Measurements from ENCODE around the gene PPIB. TPM values are rescaled to one million over a fixed set of nuclear protein-coding genes. Genes with fewer than 3 reads are reported as not detected.

Gene PPIB
- total RNA-seq, 1 experiment from 2014 or later: 453 TPM

DNA sequence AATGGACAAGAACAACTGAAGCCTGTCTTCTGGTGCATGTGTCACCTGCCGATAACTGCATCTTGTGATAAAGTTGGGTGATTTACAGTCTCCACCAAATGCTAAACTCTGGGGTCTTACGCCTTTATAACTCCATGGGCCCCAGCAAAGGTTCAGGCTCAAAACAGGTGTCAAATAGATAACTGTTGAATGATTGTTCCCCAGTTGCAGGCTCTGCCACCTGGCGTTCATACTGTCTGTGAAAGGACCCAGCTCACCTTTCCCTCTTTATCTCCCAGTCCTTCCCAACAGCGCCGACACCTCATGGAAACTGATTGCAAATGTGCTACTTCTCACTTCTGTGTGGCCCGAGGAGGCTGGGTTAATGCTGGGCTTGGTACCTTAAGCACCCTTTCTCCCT, 19.5 kb downstream of the PPIB start:
- ATAC-seq: no peak
- Histone ChIP-seq H2AFZ (ENCODE audit: low read depth, low read length, poor library complexity, severe bottlenecking) (no peak overlapping the region), H3K79me2 (ENCODE audit: insufficient read depth, low read length) (no peaks in the 10 kb centered on the region), H3K4me2 (ENCODE audit: low read length) (no peak overlapping the region), H3K9ac (ENCODE audit: low read length) (no peak overlapping the region), H4K20me1 (ENCODE audit: insufficient read depth) (no peaks in the 10 kb centered on the region), H3K9me2 (ENCODE audit: insufficient read depth) (no peaks in the 10 kb centered on the region), H3K36me3 (ENCODE audit: control insufficient read depth in 1 of 2, insufficient read depth in 2 of 2, low read length in 2 of 2) (peaks cover 3 to 5% of the 10 kb centered on the region in 2 experiments; a peak in 2 of 4 replicates), H3K4me1 (ENCODE audit: control insufficient read depth in 1 of 2, insufficient read depth in 2 of 2, low read length in 2 of 2) (no peaks in the 10 kb centered on the region), H3K9me3 (ENCODE audit: control insufficient read depth in 1 of 2, insufficient read depth in 1 of 2, low read depth in 1 of 2, low read length in 2 of 2) (no peaks in the 10 kb centered on the region), H3K27ac (ENCODE audit: low read depth, low read length) (no peak overlapping the region), H3K4me3 (replicated peaks in 1 of 2; ENCODE audit: low read depth in 1 of 2, low read length in 2 of 2) (no peak overlapping the region), H3K27me3 (ENCODE audit: insufficient read depth, low read length) (no peaks in the 10 kb centered on the region)
- RAD21 ChIA-PET (ENCODE audit: low non-redundant PET in 1 of 2, low total read pairs in 2 of 2, uncharacterized antibody in 2 of 2, unreplicated experiment in 2 of 2): no interaction called here
- POLR2A ChIA-PET: no interaction called here
- CTCF ChIA-PET: interaction anchor here (1.4 kb wide), 1 partner anchor 10 kb away, joined by 3 read pairs; no protein-coding TSS in a partner anchor
- TF ChIP-seq, protein P1, sequence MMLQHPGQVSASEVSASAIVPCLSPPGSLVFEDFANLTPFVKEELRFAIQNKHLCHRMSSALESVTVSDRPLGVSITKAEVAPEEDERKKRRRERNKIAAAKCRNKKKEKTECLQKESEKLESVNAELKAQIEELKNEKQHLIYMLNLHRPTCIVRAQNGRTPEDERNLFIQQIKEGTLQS (IDR thresholded peaks at IDR 0.05): no peak
- TF ChIP-seq REST (IDR thresholded peaks at IDR 0.05; ENCODE audit: low read depth) (no peak), CBX3 (IDR thresholded peaks at IDR 0.05; ENCODE audit: low read depth) (no peak), ZFX (IDR thresholded peaks at IDR 0.05) (no peak), TCF7L2 (IDR thresholded peaks at IDR 0.05; ENCODE audit: borderline replicate concordance, extremely low read depth, insufficient read depth, insufficient read length) (no peak), POLR2A (IDR thresholded peaks at IDR 0.05; ENCODE audit: borderline replicate concordance, extremely low read depth, insufficient read depth, insufficient read length) (no peak), JUND (IDR thresholded peaks at IDR 0.05) (no peak), CEBPB (IDR thresholded peaks at IDR 0.05; ENCODE audit: low read depth) (no peak)
- TF ChIP-seq, protein P2, sequence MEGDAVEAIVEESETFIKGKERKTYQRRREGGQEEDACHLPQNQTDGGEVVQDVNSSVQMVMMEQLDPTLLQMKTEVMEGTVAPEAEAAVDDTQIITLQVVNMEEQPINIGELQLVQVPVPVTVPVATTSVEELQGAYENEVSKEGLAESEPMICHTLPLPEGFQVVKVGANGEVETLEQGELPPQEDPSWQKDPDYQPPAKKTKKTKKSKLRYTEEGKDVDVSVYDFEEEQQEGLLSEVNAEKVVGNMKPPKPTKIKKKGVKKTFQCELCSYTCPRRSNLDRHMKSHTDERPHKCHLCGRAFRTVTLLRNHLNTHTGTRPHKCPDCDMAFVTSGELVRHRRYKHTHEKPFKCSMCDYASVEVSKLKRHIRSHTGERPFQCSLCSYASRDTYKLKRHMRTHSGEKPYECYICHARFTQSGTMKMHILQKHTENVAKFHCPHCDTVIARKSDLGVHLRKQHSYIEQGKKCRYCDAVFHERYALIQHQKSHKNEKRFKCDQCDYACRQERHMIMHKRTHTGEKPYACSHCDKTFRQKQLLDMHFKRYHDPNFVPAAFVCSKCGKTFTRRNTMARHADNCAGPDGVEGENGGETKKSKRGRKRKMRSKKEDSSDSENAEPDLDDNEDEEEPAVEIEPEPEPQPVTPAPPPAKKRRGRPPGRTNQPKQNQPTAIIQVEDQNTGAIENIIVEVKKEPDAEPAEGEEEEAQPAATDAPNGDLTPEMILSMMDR (IDR thresholded peaks at IDR 0.05 in 2 of 3, conservative IDR thresholded peaks at IDR 0.05 in 1 of 3; ENCODE audit: borderline replicate concordance in 1 of 3, insufficient read depth in 1 of 3, low read depth in 2 of 3, low read length in 2 of 3): no peak
- DNase-seq (ENCODE audit: low read depth, low spot score): no peak
- no TSS peak for BruUV-seq (replicated peaks)
- intact Hi-C loops (cut with micrococcal nuclease): no loop called here
